HCEC 1CT (cell line): Measurements from ENCODE around the gene FIG4.
"Not testable (repeated sequence)": the region's sequence is repeated elsewhere in the genome, so short reads cannot be mapped to it uniquely, and the experiment has no call there.

Experiments used
- DNase-seq: peaks from one replicate; pipeline ENCODE4 v3.0.0-alpha.2; 2017

Gene FIG4

DNA sequence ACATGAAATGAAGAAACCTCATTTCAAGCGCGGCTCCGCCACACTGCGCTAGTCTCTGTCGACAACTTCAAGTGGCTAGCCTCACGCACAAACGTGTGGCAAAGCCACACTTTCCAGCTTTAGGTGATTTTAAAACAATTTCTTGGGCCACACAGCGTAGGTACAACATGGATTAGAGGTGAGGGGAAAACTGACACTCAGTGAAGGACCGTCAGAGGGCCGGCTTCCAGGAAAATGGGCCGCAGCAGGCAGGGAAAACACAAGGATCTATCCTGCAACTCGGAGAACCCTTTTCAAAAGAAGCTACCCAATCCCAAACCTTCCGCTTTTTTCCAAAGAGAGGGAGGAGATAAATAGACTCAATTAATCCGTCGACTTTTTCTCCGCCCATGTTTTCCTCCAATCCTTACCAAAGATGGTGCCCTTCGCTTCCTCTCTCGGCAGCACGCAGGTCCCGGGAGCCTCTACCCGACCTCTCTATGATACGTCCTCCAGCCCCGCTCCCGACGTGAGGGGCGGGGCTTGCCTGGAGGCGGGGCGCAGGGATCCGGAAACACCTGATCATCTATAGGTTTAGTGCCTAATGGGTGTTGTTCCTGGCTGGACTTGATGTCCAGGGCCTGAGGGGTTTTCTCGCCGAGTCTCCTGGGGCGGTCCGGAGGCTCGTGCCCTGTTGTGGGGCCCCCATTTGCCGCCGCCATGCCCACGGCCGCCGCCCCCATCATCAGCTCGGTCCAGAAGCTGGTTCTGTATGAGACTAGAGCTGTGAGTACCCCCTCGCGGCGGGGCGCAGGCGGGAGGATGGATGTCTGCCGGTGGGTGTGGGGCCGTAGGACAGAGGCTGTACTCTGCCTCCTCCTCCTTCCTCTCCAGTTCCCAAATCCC is at the start of gene FIG4, which contains the start of gene AK9:
Gene FIG4 (plus strand): TSS at position 560 of the 885 bp plus-strand sequence. CDS start 140 bp downstream, at position 700.
Gene AK9 (minus strand): TSS at position 466 of the 885 bp plus-strand sequence. CDS start 15,457 bp downstream, outside the sequence.
- DNase-seq, result peak; percentile 93

- no peak for DNase-seq
These were observed 47.0 kb upstream of the FIG4 start for GRCh38 chr6:109644131-109644530.

- DNase-seq, result no peak
These were observed 37.8 kb upstream of the FIG4 start for GRCh38 chr6:109653264-109653663.

DNA sequence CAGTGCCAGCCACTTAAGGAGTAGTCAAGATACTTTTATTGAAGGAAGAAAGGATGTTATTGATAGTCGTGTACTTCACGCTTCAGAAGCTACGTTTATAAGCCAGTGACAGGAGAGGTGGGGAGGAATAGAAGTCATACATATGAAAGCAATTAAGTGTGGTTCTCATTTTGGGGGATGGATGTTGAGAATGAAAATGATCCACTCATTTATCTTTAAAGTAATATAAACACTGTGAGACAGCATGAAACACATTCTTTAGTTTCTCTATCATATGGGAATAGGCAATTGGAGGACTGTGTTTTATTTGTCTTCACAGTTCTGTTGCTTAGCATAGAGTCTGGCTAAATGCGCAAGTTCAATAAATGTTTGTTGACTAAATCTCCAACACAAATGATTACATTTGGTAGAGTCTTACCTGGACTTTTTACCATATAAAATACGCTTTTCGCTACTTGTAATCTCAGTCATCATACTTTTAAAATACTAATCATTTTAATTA is 35.3 kb upstream of the FIG4 start:
- no peak for DNase-seq

GRCh38 chr6:109660526-109661320 is 30.4 kb upstream of the FIG4 start:
- peak; percentile 45 for DNase-seq

DNA sequence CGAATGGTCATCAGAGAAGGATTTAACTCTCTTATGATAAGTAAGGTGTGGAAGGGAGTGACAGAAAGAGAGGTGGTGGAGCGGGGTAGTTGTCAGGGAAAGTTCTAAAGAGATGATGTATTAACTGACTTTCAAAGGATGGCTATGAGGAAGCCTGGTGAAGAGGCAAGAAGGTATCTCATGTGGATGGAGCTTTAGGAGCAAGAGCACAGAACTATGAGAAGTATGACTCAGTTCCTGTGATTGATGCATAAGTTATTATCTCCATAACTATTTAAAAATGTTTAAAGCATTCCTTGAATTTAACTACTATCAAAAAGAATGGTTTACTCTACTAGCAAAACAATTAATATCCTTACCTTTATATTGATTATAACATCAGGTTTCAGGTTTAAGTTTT is 28.9 kb upstream of the FIG4 start:
- DNase-seq, result peak; percentile 68

DNA sequence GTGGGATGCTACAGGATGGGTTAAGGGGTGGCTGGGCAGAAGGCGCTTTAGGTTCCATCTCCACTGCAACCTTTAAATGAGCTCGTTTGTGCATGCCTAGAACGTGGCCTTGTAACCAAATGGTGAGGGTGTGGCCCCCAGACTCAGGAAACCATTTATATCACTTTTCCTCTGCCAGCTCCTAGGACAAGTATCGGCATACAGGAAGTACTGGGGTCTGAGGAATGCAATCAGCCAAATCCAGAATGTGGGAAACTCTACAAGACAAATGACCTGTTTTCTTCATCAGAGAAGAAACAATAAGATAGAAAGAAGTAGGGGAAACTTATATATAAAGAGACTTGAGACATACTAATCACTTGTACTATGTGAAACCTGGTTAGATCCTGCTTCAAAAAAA is 21.3 kb upstream of the FIG4 start:
- DNase-seq, result no peak

- peak; percentile 63 for DNase-seq
These were observed 19.4 kb upstream of the FIG4 start for GRCh38 chr6:109671733-109672132.

- DNase-seq, result peak; percentile 59
These were observed 18.9 kb upstream of the FIG4 start for GRCh38 chr6:109672175-109672574.

GRCh38 chr6:109672839-109673238 is 18.3 kb upstream of the FIG4 start:
- peak; percentile 5 for DNase-seq

DNA sequence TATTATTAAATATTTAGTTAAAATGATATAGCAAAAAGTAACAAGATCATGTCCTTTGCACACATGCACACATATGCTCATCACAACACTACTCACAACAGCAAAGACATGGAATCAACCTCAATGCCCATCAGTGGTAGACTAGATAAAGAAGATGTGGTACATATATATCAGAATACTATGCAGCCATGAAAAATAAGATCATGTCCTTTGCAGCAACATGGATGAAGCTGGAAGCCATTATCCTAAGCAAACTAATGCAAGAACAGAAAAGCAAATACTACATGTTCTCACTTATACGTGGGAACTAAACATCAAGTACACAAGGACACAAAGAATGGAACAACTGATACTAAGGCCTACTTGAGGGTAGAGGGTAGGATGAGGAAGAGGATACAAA is 14.4 kb upstream of the FIG4 start:
- DNase-seq, result no peak

DNA sequence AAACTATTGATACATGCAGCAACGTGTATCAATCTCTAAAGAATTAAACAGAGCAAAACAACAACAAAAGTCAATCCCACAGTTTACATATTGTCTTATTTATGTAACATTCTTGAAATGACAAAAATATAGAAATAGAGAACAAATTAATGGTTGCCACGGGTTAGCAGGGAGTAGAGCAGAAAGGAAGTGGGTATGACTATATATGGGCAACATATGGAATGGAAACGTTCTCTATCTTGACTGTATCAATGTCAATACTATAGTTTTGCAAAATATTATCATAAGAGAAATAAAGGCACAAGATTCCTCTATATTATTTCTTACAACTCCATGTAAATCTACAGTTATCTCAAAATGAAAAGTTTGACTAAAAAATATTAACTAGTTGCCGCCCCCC is 12.9 kb upstream of the FIG4 start:
- no peak for DNase-seq

DNA sequence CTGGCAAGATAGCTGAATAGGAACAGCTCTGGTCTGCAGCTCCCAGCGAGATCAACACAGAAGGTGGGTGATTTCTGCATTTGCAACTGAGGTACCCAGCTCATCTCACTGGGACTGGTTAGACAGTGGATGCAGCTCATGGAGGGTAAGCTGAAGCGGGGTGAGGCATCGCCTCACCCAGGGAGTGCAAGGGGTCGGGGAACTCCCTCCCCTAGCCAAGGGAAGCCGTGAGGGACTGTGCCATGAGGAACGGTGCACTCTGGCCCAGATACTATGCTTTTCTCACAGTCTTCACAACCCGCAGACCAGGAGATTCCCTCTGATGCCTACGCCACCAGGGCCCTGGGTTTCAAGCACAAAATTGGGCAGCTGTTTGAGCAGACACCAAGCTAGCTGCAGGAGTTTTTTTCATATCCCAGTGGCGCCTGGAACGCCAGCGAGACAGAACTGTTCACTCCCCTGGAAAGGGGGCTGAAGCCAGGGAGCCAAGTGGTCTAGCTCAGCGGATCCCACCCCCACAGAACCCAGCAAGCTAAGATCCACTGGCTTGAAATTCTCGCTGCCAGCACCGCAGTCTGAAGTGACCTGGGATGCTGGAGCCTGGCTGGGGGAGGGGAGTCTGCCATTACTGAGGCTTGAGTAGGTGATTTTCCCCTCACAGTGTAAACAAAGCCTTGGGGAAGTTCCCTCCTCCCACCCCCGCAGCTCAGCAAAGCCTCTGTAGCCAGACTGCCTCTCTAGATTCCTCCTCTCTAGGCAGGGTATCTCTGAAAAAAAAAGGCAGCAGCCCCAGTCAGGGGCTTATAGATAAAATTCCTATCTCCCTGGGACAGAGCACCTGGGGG is 12.2 kb upstream of the FIG4 start:
- not testable (repeated sequence) for DNase-seq

DNA sequence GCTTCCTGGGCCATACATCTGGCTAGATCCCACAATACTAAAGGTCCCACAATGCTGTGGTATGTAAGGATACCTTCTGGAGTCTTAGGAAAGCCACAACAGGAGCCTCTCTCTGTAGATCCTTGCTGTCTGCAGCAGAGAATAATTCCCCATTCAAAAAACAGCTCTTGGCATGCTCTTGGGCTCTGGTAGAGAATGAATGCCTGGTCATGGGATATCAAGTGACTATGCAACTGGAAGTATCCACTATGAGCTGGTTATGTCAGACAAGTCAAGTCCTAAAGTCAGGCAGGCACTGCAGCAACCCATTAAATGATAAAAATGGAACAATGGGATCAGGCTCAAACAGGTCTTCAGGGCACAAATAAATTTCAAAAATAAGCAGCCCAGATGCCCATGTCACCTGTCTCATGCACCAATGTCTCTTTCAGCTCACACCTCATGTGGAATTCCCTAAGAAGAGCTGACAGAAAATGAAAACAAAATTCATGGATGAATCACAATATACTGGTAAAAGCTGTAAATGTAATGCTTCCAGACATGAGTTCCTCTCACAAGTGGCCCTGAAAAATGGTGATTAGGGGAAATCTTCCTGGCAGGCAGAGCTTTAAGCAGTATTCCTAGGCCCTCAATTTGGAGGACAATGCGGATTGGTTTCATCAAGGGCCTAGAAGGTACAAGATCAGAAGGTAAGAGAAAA is 4.4 kb upstream of the FIG4 start:
- peak; percentile 21 for DNase-seq

DNA sequence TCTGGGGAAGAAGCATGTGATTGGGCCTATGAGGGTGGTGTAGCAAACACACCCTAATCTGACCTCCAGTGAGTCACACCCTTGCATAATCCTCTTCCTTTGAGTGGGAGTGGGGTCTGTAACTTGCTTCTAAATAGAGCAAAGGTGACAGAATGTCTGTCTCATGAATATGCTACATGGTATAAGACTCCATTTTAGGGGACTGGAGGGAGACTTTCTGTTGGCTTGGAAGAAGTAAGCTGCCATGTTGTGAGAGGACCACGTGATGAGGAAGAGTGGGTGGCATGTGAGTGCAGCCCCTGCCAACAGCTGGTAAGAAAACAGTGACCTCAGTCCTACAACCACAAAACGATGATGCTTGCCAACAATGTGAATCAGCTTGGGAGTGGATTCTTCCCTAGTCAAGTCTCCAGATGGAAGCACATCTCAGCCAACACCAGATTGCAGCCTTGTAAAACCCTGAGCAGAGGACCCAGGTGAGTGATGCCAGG is 3.8 kb upstream of the FIG4 start:
- peak; percentile 97 for DNase-seq

- no peak for DNase-seq
These were observed 741 bp upstream of the FIG4 start for GRCh38 chr6:109690373-109690736.

DNA sequence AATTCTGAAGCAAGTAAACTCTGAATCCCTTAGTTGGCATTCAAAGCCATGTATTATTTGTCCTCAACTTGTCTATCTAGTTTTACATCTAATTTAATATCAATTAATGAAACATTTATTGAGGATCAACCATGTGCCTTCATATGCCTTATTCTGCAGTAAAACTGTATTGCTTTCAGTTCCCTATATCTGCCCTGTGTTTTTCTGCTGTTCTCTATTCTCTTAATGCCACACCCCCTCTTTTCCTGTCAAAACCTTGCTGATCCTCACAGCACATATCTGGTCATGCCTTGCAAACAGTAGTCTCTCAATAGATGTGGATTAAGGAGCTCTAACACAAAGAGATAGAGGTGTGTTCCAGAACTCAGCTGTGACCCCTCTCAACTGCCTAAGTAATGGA is 2.0 kb downstream of the FIG4 start:
- no peak for DNase-seq

GRCh38 chr6:109695468-109695867 is 4.4 kb downstream of the FIG4 start:
- no peak for DNase-seq

- DNase-seq, result no peak
These were observed 5.3 kb downstream of the FIG4 start for GRCh38 chr6:109696355-109696754.

DNA sequence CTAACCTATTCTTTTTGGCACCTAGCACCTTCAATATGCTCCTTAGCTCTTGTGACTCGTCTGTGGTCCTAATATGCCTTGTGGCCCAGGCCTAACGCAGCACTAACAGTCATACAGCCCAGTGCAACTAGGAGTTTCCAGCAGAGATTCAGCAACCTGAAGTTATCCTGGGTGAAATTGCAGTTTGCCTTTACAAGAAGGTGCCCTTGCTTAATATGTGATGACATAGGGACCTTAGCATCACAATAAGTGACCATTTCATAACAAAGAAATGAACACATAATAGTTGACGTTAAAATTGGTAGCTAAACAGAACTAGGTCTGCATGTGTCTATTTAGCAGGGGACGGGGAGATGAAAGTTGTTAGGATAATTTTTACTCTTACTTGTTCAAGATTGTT is 10.1 kb downstream of the FIG4 start:
- DNase-seq, result no peak

DNA sequence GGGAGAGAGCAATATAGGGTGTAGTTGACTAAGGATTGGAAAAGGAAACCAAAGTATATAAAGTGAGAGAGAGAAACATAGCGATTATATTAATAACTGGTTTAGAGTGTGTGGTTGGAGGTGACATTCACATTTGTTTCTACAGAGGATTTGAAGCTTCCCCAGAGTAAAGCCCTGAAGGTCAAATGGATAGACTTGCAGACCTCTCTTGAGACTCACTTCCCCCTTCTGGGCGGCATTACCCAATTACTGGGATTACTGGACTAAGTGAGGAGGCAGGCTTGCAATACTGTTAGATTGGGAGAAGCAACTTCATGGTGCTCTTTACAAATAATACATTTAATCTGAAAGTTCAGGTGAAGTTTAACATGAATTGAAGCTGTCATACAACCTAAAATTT is 10.7 kb downstream of the FIG4 start:
- DNase-seq, result no peak

GRCh38 chr6:109702791-109703190 is 11.7 kb downstream of the FIG4 start:
- DNase-seq, result no peak
